Measurements from ENCODE around the gene CELSR3. TPM values are rescaled to one million over a fixed set of nuclear protein-coding genes. Genes with fewer than 3 reads are reported as not detected.

Gene CELSR3
- total and polyA plus RNA-seq, 2 experiments from 2014 or later: 3.1 to 5.9 TPM

- H3K36me3 ChIP-seq: no peaks in the 10 kb centered on the region
- no peak overlapping the region for H3K4me3 ChIP-seq
- no peaks in the 10 kb centered on the region for H3K27me3 ChIP-seq
- H3K27ac ChIP-seq: no peak overlapping the region
- no peaks in the 10 kb centered on the region for H3K4me1 ChIP-seq (ENCODE audit: low read depth)
- DNase-seq (ENCODE audit: low read depth in 1 of 2, low spot score in 1 of 2): no peak
- TF ChIP-seq CTCF (IDR thresholded peaks at IDR 0.05; ENCODE audit: low read depth, low read length): no peak
- H3K9me3 ChIP-seq (ENCODE audit: low read depth): no peaks in the 10 kb centered on the region
These were observed 5.8 kb downstream of the CELSR3 start for GRCh38 chr3:48656841-48657281.

GRCh38 chr3:48656061-48656840 lies 6.4 kb downstream of the CELSR3 start:
- Histone ChIP-seq H3K9me3 (ENCODE audit: low read depth) (no peaks in the 10 kb centered on the region), H3K27ac (no peak overlapping the region), H3K36me3 (no peaks in the 10 kb centered on the region), H3K27me3 (no peaks in the 10 kb centered on the region), H3K4me1 (ENCODE audit: low read depth) (no peaks in the 10 kb centered on the region), H3K4me3 (peak overlapping the region; percentile 29)
- peak; percentile 53 for TF ChIP-seq CTCF (IDR thresholded peaks at IDR 0.05; ENCODE audit: low read depth, low read length)
- peak; percentile 85 to 88 for DNase-seq (ENCODE audit: low read depth in 1 of 2, low spot score in 1 of 2)

GRCh38 chr3:48655606-48656005 lies 7.1 kb downstream of the CELSR3 start:
- Histone ChIP-seq H3K4me1 (ENCODE audit: low read depth) (no peaks in the 10 kb centered on the region), H3K9me3 (ENCODE audit: low read depth) (no peaks in the 10 kb centered on the region), H3K27me3 (no peaks in the 10 kb centered on the region), H3K36me3 (no peaks in the 10 kb centered on the region), H3K27ac (no peak overlapping the region), H3K4me3 (peak overlapping the region; percentile 29)
- no peak for DNase-seq (ENCODE audit: low read depth in 1 of 2, low spot score in 1 of 2)
- TF ChIP-seq CTCF (IDR thresholded peaks at IDR 0.05; ENCODE audit: low read depth, low read length): no peak

GRCh38 chr3:48655063-48655462 lies 7.6 kb downstream of the CELSR3 start:
- Histone ChIP-seq H3K27ac (no peak overlapping the region), H3K36me3 (no peaks in the 10 kb centered on the region), H3K9me3 (ENCODE audit: low read depth) (no peaks in the 10 kb centered on the region), H3K4me1 (ENCODE audit: low read depth) (no peaks in the 10 kb centered on the region), H3K27me3 (no peaks in the 10 kb centered on the region), H3K4me3 (no peak overlapping the region)
- no peak for DNase-seq (ENCODE audit: low read depth in 1 of 2, low spot score in 1 of 2)
- TF ChIP-seq CTCF (IDR thresholded peaks at IDR 0.05; ENCODE audit: low read depth, low read length): no peak

GRCh38 chr3:48652923-48653715 lies 9.6 kb downstream of the CELSR3 start:
- no peaks in the 10 kb centered on the region for H3K27me3 ChIP-seq
- DNase-seq (ENCODE audit: low read depth in 1 of 2, low spot score in 1 of 2): no peak
- no peak overlapping the region for H3K27ac ChIP-seq
- no peaks in the 10 kb centered on the region for H3K4me1 ChIP-seq (ENCODE audit: low read depth)
- no peak overlapping the region for H3K4me3 ChIP-seq
- no peaks in the 10 kb centered on the region for H3K9me3 ChIP-seq (ENCODE audit: low read depth)
- no peaks in the 10 kb centered on the region for H3K36me3 ChIP-seq
- no peak for TF ChIP-seq CTCF (IDR thresholded peaks at IDR 0.05; ENCODE audit: low read depth, low read length)
